K562 (cell line): ENCODE measurements around the gene PLEK2. TPM values are rescaled to one million over a fixed set of nuclear protein-coding genes. Genes with fewer than 3 reads are reported as not detected.
A peak's percentile ranks its signal among the peaks of the same experiment; 100 is the strongest.

ENCODE experiments used
- ATAC-seq: fragments of 200-7000 bp; cut with Tn5 transposase; 3 replicates; pipeline ENCODE4 v1.9.1; 2020; ENCODE audit warnings: moderate library complexity
- BruUV-seq: library from RNA; stranded (reverse); fragments of 400-500 nt; replicated peaks from 2 replicates; lab custom pipeline; 2021; lab: Mats Ljungman, UMichigan
- CTCF ChIA-PET: fragments of 300-600 bp; formaldehyde crosslinking; extraction: SDS; loops from one replicate; lab custom pipeline; 2021; ENCODE audit warnings: low intra/inter-chr PET ratio; lab: Yijun Ruan, JAX
- POLR2A ChIA-PET: fragments of 300-600, 350-650 bp; sonication (Branson Sonifier 250); formaldehyde crosslinking; extraction: SDS; loops from one replicate; lab custom pipeline; 2021; ENCODE audit warnings: antibody characterized with exemption, inconsistent platforms; lab: Yijun Ruan, JAX
- DNase-seq, 4 experiments: peaks; one replicate each; pipeline versions ENCODE4 v3.0.0 to v3.0.0-alpha.2; 2011 to 2018; ENCODE audit warnings: low spot score in 3 of 4, mixed read lengths in 3 of 4; ENCODE audit errors: extremely low read depth in 1 of 4
- FAIRE-seq: peaks from 2 replicates; lab custom pipeline; 2011; peaks lifted over from hg19 to GRCh38; lab: Jason Lieb, UNC
- H2AFZ ChIP-seq: 2 replicates; pipeline ENCODE4 v1.6.0; 2011; ENCODE audit warnings: low read depth, low read length, control low read depth, inconsistent platforms
- H3K27ac ChIP-seq: fragments of 200-600 bp; 3 replicates; pipeline ENCODE4 v1.8.0; 2011; ENCODE audit warnings: low read depth, mild to moderate bottlenecking, control low read depth, inconsistent platforms, low read length, moderate library complexity, mixed read lengths; ENCODE audit errors: extremely low read depth
- H3K27me3 ChIP-seq, 2 experiments: fragments of 300-600 bp in 1 of 2; 2 replicates in 1 of 2; 3 replicates in 1 of 2; pipeline versions ENCODE4 v1.6.0 to v1.8.0; 2011; ENCODE audit warnings: inconsistent platforms in 2 of 2, low read length in 2 of 2, mild to moderate bottlenecking in 1 of 2, mixed read lengths in 1 of 2, moderate library complexity in 1 of 2; ENCODE audit not compliant: control insufficient read depth in 2 of 2, insufficient read depth in 2 of 2
- H3K36me3 ChIP-seq: fragments of 300-600 bp; 3 replicates; pipeline ENCODE4 v1.8.0; 2011; ENCODE audit warnings: mild to moderate bottlenecking, low read length, inconsistent platforms; ENCODE audit not compliant: control insufficient read depth, insufficient read depth
- H3K4me1 ChIP-seq, 2 experiments: fragments of 200-600 bp in 1 of 2; replicated peaks in 1 of 2; 2 replicates in 1 of 2; 3 replicates in 1 of 2; pipeline versions ENCODE4 v1.5.1 to v1.8.0; 2011; ENCODE audit warnings: inconsistent platforms in 2 of 2, low read length in 2 of 2, mild to moderate bottlenecking in 1 of 2, mixed read lengths in 1 of 2, moderate library complexity in 1 of 2; ENCODE audit not compliant: control insufficient read depth in 2 of 2, insufficient read depth in 2 of 2
- H3K4me2 ChIP-seq: 2 replicates; pipeline ENCODE4 v1.6.1; 2011; ENCODE audit warnings: low read length, control low read depth, inconsistent platforms, mixed read lengths; ENCODE audit not compliant: insufficient read depth
- H3K4me3 ChIP-seq: fragments of 200-600 bp; sonication (generic), shearing (Covaris generic); 2 replicates; pipeline ENCODE4 v1.5.1; 2016; ENCODE audit warnings: control low read depth, inconsistent platforms
- H3K79me2 ChIP-seq: fragments of 200-600 bp; 3 replicates; pipeline ENCODE4 v1.8.0; 2011; ENCODE audit warnings: low read length, inconsistent platforms; ENCODE audit not compliant: control insufficient read depth, insufficient read depth
- H3K9ac ChIP-seq, 2 experiments: 2 replicates each; pipeline versions ENCODE4 v1.6.0 to v1.6.1; 2011; ENCODE audit warnings: low read depth in 2 of 2, low read length in 2 of 2, control low read depth in 1 of 2, inconsistent platforms in 1 of 2, mild to moderate bottlenecking in 1 of 2, mixed read lengths in 1 of 2; ENCODE audit not compliant: insufficient read depth in 1 of 2
- H3K9me1 ChIP-seq: one replicate; pipeline ENCODE4 v1.6.0; 2011; ENCODE audit warnings: inconsistent platforms, mild to moderate bottlenecking, low read length, moderate library complexity; ENCODE audit not compliant: control insufficient read depth, insufficient read depth
- H3K9me3 ChIP-seq: replicated peaks from 2 replicates; pipeline ENCODE4 v1.5.1; 2011; ENCODE audit warnings: low read depth, low read length, inconsistent platforms; ENCODE audit not compliant: control insufficient read depth, insufficient read depth
- H4K20me1 ChIP-seq: replicated peaks from 2 replicates; pipeline ENCODE4 v1.6.1; 2011; ENCODE audit warnings: low read length, inconsistent platforms, mixed read lengths; ENCODE audit not compliant: control insufficient read depth, insufficient read depth
- ARID1B ChIP-seq: fragments of 450-650 bp; IDR thresholded peaks from 2 replicates; pipeline ENCODE4 v1.6.1; 2016; ENCODE audit warnings: antibody characterized with exemption, mild to moderate bottlenecking, inconsistent platforms
- ATF7 ChIP-seq: fragments of 450-650 bp; IDR thresholded peaks from 2 replicates; pipeline ENCODE4 v1.7.1; 2014; ENCODE audit warnings: mild to moderate bottlenecking, moderate library complexity
- CEBPG ChIP-seq, 3 experiments: fragments of 200-800 bp in 1 of 3; sonication (Bioruptor generic) in 1 of 3; sonication (generic) in 1 of 3; formaldehyde crosslinking in 1 of 3; IDR thresholded peaks in 2 of 3; conservative IDR thresholded peaks in 1 of 3; 2 replicates each; pipeline versions ENCODE4 v1.6.1 to v1.8.0; 2016 to 2022; ENCODE audit warnings: missing compliant biosample characterization in 2 of 3, missing genetic modification characterization in 2 of 3, mild to moderate bottlenecking in 1 of 3, missing genetic modification reagents in 1 of 3
- DACH1 ChIP-seq: fragments of 450-650 bp; IDR thresholded peaks from 2 replicates; pipeline ENCODE4 v1.6.1; 2018; ENCODE audit not compliant: partially characterized antibody
- FOXK1 ChIP-seq: sonication (generic); formaldehyde crosslinking; IDR thresholded peaks from 2 replicates; pipeline ENCODE4 v1.8.0; 2022; ENCODE audit warnings: missing genetic modification reagents, mild to moderate bottlenecking, borderline replicate concordance
- FOXM1 ChIP-seq, 2 experiments: fragments of 450-650 bp in 1 of 2; sonication (generic) in 1 of 2; formaldehyde crosslinking in 1 of 2; IDR thresholded peaks; 2 replicates each; pipeline versions ENCODE4 v1.6.1 to v1.9.0; 2017 to 2022; ENCODE audit warnings: low read depth in 2 of 2, mild to moderate bottlenecking in 2 of 2, missing genetic modification reagents in 1 of 2, moderate library complexity in 1 of 2
- HSF4 ChIP-seq: fragments of 250-450 bp; sonication (Bioruptor Pico); IDR thresholded peaks from 2 replicates; pipeline ENCODE4 v2.1.2; 2022; ENCODE audit warnings: mild to moderate bottlenecking, moderate library complexity, borderline replicate concordance
- KLF16 ChIP-seq: IDR thresholded peaks from 2 replicates; pipeline ENCODE4 v1.6.1; 2016; ENCODE audit warnings: antibody characterized with exemption
- NFIC ChIP-seq: fragments of 450-650 bp; IDR thresholded peaks from 2 replicates; pipeline ENCODE4 v1.6.1; 2017; ENCODE audit warnings: mild to moderate bottlenecking, inconsistent platforms
- TCF3 ChIP-seq: sonication (generic); formaldehyde crosslinking; IDR thresholded peaks from 2 replicates; pipeline ENCODE4 v1.4.0; 2020; ENCODE audit warnings: mild to moderate bottlenecking, missing genetic modification reagents
- TEAD1 ChIP-seq, 2 experiments: fragments of 450-650 bp in 1 of 2; sonication (generic) in 1 of 2; formaldehyde crosslinking; IDR thresholded peaks; 2 replicates each; pipeline versions ENCODE4 v1.4.0 to v1.8.0; 2020 to 2022; ENCODE audit warnings: mild to moderate bottlenecking in 2 of 2, missing genetic modification reagents in 1 of 2
- ZNF584 ChIP-seq: fragments of 200-800 bp; sonication (Bioruptor generic); IDR thresholded peaks from 2 replicates; pipeline ENCODE4 v1.6.1; 2016; ENCODE audit warnings: low read depth, mild to moderate bottlenecking, missing genetic modification characterization, missing compliant biosample characterization
- WGBS: fragments of 100-300 bp; shearing (Covaris generic); methylation state at CpG from one replicate; pipeline ENCODE4 v1.1.6; 2016; ENCODE audit warnings: low coverage, mixed read lengths; ENCODE audit not compliant: insufficient coverage; ENCODE audit errors: missing lambda C conversion rate; 5-methylcytosine and 5-hydroxymethylcytosine counted together
- in situ Hi-C: fragments of 300-500 bp; cut with MboI; formaldehyde crosslinking; loops from 4 replicates; pipeline ENCODE4 v1.15.0; 2018; ENCODE audit warnings: inconsistent platforms, mixed read lengths
- intact Hi-C: fragments of 100-400 bp; cut with micrococcal nuclease; formaldehyde crosslinking; loops from 2 replicates; pipeline ENCODE4 v1.14.2; 2022
- polyA plus RNA-seq, 8 experiments: library from polyadenylated mRNA; depleted of rRNA in 4 of 8; stranded (reverse) in 5 of 8; unstranded in 3 of 8; fragments of >200 nt; fragmentation: Nextera tagmentation in 2 of 8; fragmentation: Illumina TruSeq in 1 of 8; extraction: Ambion mirVana in 2 of 8; extraction: Trizol in 1 of 8; gene quantifications; 2 replicates each; pipeline versions ENCODE4 v1.2.1 to v1.2.3, GENCODE V29; 2011 to 2014; ENCODE audit warnings: inconsistent platforms in 1 of 8, missing spikeins in 1 of 8
- total RNA-seq, 7 experiments: library from RNA; depleted of rRNA in 6 of 7; stranded (reverse); fragments of >200 nt in 6 of 7; fragmentation: Illumina TruSeq in 2 of 7; extraction: Trizol in 2 of 7; gene quantifications; 2 replicates each; pipeline versions ENCODE4 v1.2.1 to v1.2.3, GENCODE V29; 2011 to 2021; ENCODE audit warnings: low replicate concordance in 1 of 7
- TF ChIP-seq, protein P1 (sequence below): IDR thresholded peaks from 2 replicates; pipeline ENCODE4 v1.6.1; 2016; ENCODE audit warnings: missing genetic modification characterization, missing compliant biosample characterization

Gene PLEK2
- total and polyA plus RNA-seq, 9 of the 15 experiments (the other 6 are each of a cell fraction or from before 2014, with no cell fraction given) = not detected

DNA sequence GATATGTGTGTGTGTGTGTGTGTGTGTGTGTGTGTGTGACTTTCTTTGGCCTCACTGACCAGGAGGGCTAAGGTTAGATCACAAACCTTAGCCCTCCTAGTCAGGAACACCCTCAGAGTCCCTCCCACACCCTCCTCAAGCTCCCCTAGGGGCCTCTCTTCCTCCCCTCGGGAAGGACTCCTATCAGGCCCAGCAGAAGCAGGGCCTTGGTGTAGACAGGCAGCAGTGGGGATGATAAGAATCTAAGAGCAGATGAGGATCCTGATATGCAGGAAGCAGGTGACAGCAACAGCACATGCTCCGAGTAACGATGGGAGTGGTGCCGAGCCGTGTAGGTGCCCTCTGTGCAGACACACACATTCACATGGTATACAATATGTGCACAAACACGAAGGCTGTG lies 20.7 kb downstream of the PLEK2 start:
- Histone ChIP-seq H3K4me1 (peaks cover 21 to 23% of the 10 kb centered on the region in 2 experiments; a peak in 4 of 5 replicates), H3K9me1 (no peaks in the 10 kb centered on the region), H3K9ac (peak overlapping the region in 1 of 2 experiments; percentile 2; a peak in 1 of 4 replicates), H3K9me3 (no peaks in the 10 kb centered on the region), H3K4me3 (no peak overlapping the region), H3K79me2 (no peaks in the 10 kb centered on the region), H3K36me3 (peaks cover 9% of the 10 kb centered on the region; the same call in 1 of the 3 replicates), H2AFZ (peak overlapping the region; percentile 64), H4K20me1 (no peaks in the 10 kb centered on the region), H3K27me3 (no peaks in the 10 kb centered on the region), H3K27ac (no peak overlapping the region), H3K4me2 (peak overlapping the region; percentile 35; the same call in 1 of the 2 replicates)
- intact Hi-C loops = no loop called here
- FAIRE-seq (peak; percentile 75), DNase-seq (peak; percentile 51 to 85 (median 72)), ATAC-seq (peak; percentile 77)
- 10% methylated on average over 5 of the region's 6 CpGs for WGBS
- ChIA-PET CTCF (no interaction called here), POLR2A (interaction anchor here (0.7 to 1.8 kb wide), 4 partner anchors 16 to 1196 kb away, joined by 3 to 4 read pairs (median 4); partner anchors contain the start of gene ATP6V1D)
- BruUV-seq = no TSS peak
- in situ Hi-C loops = no loop called here
- 0 out of 2 replicates have a peak, but pooled peaks have one; percentile 27 for TF ChIP-seq FOXM1 (IDR thresholded peaks at IDR 0.05; ENCODE audit: low read depth)
- TF ChIP-seq FOXM1 (CRISPR knock-in tag; IDR thresholded peaks at IDR 0.05; ENCODE audit: low read depth) = no peak
- TF ChIP-seq ATF7 = 0 out of 2 replicates have a peak, but pooled peaks have one; percentile 19
- no peak for TF ChIP-seq ZNF584 (CRISPR knock-in tag)
- peak; percentile 52; the same call in 1 of the 2 replicates for TF ChIP-seq TCF3 (CRISPR knock-in tag)
- TF ChIP-seq ARID1B = peak; percentile 82
- no peak for TF ChIP-seq CEBPG (CRISPR knock-in tag; IDR thresholded peaks at IDR 0.05)
- TF ChIP-seq CEBPG (tag; conservative IDR thresholded peaks at IDR 0.05 in 1 of 2, IDR thresholded peaks at IDR 0.05 in 1 of 2) = no peak
- no peak for TF ChIP-seq TEAD1 (CRISPR knock-in tag; IDR thresholded peaks at IDR 0.05)
- TF ChIP-seq HSF4 (CRISPR knock-in tag) = no peak
- TF ChIP-seq KLF16 = 0 out of 2 replicates have a peak, but pooled peaks have one; percentile 22
- TF ChIP-seq, protein P1, sequence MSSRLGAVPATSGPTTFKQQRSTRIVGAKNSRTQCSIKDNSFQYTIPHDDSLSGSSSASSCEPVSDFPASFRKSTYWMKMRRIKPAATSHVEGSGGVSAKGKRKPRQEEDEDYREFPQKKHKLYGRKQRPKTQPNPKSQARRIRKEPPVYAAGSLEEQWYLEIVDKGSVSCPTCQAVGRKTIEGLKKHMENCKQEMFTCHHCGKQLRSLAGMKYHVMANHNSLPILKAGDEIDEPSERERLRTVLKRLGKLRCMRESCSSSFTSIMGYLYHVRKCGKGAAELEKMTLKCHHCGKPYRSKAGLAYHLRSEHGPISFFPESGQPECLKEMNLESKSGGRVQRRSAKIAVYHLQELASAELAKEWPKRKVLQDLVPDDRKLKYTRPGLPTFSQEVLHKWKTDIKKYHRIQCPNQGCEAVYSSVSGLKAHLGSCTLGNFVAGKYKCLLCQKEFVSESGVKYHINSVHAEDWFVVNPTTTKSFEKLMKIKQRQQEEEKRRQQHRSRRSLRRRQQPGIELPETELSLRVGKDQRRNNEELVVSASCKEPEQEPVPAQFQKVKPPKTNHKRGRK (tag) = no peak
- no peak for TF ChIP-seq FOXK1
- peak; percentile 29 for TF ChIP-seq DACH1
- 0 out of 2 replicates have a peak, but pooled peaks have one; percentile 12 for TF ChIP-seq NFIC
